Endothelial cell of umbilical vein (primary cell): ENCODE results near the gene ITIH3. TPM values are rescaled to one million over a fixed set of nuclear protein-coding genes. Genes with fewer than 3 reads are reported as not detected.

Source experiments
- BruUV-seq: library from RNA; stranded (reverse); fragments of 400-500 nt; replicated peaks from 2 replicates; lab custom pipeline; 2021; lab: Mats Ljungman, UMichigan
- CTCF ChIA-PET: fragments of 300-600, 350-600 bp; sonication (Branson Sonifier 250); formaldehyde crosslinking; loops from one replicate; lab custom pipeline; 2021; ENCODE audit warnings: antibody characterized with exemption, inconsistent platforms; lab: Charles Lee
- POLR2A ChIA-PET: fragments of 300-600, 350-600 bp; sonication (Branson Sonifier 250); formaldehyde crosslinking; loops from one replicate; lab custom pipeline; 2021; ENCODE audit warnings: antibody characterized with exemption, inconsistent platforms; lab: Charles Lee
- DNase-seq: peaks from one replicate; pipeline ENCODE4 v3.0.0-alpha.2; 2011; ENCODE audit warnings: low read depth, low spot score
- FAIRE-seq: peaks from 2 replicates; lab custom pipeline; 2011; peaks lifted over from hg19 to GRCh38; lab: Jason Lieb, UNC
- H2AFZ ChIP-seq: 2 replicates; pipeline ENCODE4 v1.6.0; 2012; ENCODE audit warnings: low read depth, low read length, control low read depth, inconsistent platforms
- H3K27ac ChIP-seq: 2 replicates; pipeline ENCODE4 v1.5.1; 2011; ENCODE audit warnings: low read depth, mild to moderate bottlenecking, control low read depth, low read length, moderate library complexity; ENCODE audit not compliant: insufficient read depth
- H3K27me3 ChIP-seq, 2 experiments: 2 replicates each; pipeline versions ENCODE4 v1.6.0 to v1.6.1; 2011; ENCODE audit warnings: low read length in 2 of 2, mixed read lengths in 1 of 2; ENCODE audit not compliant: control insufficient read depth in 2 of 2, insufficient read depth in 2 of 2
- H3K36me3 ChIP-seq, 2 experiments: 2 replicates in 1 of 2; 3 replicates in 1 of 2; pipeline ENCODE4 v1.5.1; 2011; ENCODE audit warnings: low read length in 2 of 2, mild to moderate bottlenecking in 1 of 2, moderate library complexity in 1 of 2; ENCODE audit not compliant: control insufficient read depth in 2 of 2, insufficient read depth in 2 of 2; ENCODE audit errors: extremely low read depth in 1 of 2
- H3K4me1 ChIP-seq: 3 replicates; pipeline ENCODE4 v1.5.1; 2011; ENCODE audit warnings: mild to moderate bottlenecking, low read length; ENCODE audit not compliant: control insufficient read depth, insufficient read depth; ENCODE audit errors: extremely low read depth
- H3K4me2 ChIP-seq: 2 replicates; pipeline ENCODE4 v1.6.1; 2011; ENCODE audit warnings: low read length, control low read depth, mixed read lengths; ENCODE audit not compliant: insufficient read depth
- H3K4me3 ChIP-seq, 3 experiments: fragments of 200-600 bp in 1 of 3; sonication (generic), shearing (Covaris generic) in 1 of 3; replicated peaks in 1 of 3; 2 replicates each; pipeline ENCODE4 v1.5.1; 2011 to 2016; ENCODE audit warnings: control low read depth in 3 of 3, low read length in 3 of 3, mild to moderate bottlenecking in 2 of 3, inconsistent platforms in 1 of 3, low read depth in 1 of 3, moderate library complexity in 1 of 3; ENCODE audit not compliant: insufficient read depth in 1 of 3
- H3K79me2 ChIP-seq: 2 replicates; pipeline ENCODE4 v1.6.0; 2012; ENCODE audit warnings: low read length, inconsistent platforms; ENCODE audit not compliant: control insufficient read depth, insufficient read depth
- H3K9ac ChIP-seq: replicated peaks from 2 replicates; pipeline ENCODE3; 2011; ENCODE audit warnings: low read length, control low read depth; ENCODE audit not compliant: insufficient read depth; ENCODE audit errors: extremely low read depth
- H3K9me1 ChIP-seq: replicated peaks from 3 replicates; pipeline ENCODE4 v1.6.0; 2011; ENCODE audit warnings: mild to moderate bottlenecking, low read length; ENCODE audit not compliant: control insufficient read depth, insufficient read depth; ENCODE audit errors: extremely low read depth
- H3K9me3 ChIP-seq: replicated peaks from 2 replicates; pipeline ENCODE4 v1.5.1; 2012; ENCODE audit warnings: low read length, inconsistent platforms; ENCODE audit not compliant: control insufficient read depth, insufficient read depth
- H4K20me1 ChIP-seq: replicated peaks from 2 replicates; pipeline ENCODE3; 2011; ENCODE audit warnings: mild to moderate bottlenecking, low read length; ENCODE audit not compliant: control insufficient read depth, insufficient read depth; ENCODE audit errors: extremely low read depth
- EZH2 ChIP-seq: IDR thresholded peaks from 2 replicates; pipeline ENCODE4 v1.6.1; 2012; ENCODE audit warnings: borderline replicate concordance, low read depth, mild to moderate bottlenecking, moderate library complexity, low read length, inconsistent platforms; ENCODE audit not compliant: severe bottlenecking
- FOS ChIP-seq: IDR thresholded peaks from 2 replicates; pipeline ENCODE4 v1.6.1; 2011; ENCODE audit warnings: mild to moderate bottlenecking, low read length, moderate library complexity, borderline replicate concordance; ENCODE audit not compliant: insufficient read depth
- GATA2 ChIP-seq: IDR thresholded peaks from 2 replicates; pipeline ENCODE4 v1.7.0; 2011; ENCODE audit warnings: low read depth, mild to moderate bottlenecking, moderate library complexity, mixed read lengths, low read length; ENCODE audit not compliant: insufficient read length, insufficient read depth
- MYC ChIP-seq: IDR thresholded peaks from one replicate; pipeline ENCODE4 v1.6.1; 2011; ENCODE audit warnings: mild to moderate bottlenecking, low read depth, low read length
- POLR2A ChIP-seq: IDR thresholded peaks from 2 replicates; pipeline ENCODE4 v1.6.1; 2012; ENCODE audit warnings: low read depth, mild to moderate bottlenecking, control low read depth, low read length
- POLR2AphosphoS5 ChIP-seq: IDR thresholded peaks from 2 replicates; pipeline ENCODE4 v1.6.1; 2012; ENCODE audit warnings: low read depth, mild to moderate bottlenecking, control low read depth, low read length, moderate library complexity; ENCODE audit not compliant: insufficient read depth
- dilution Hi-C: fragments of 300-500 bp; cut with MboI; formaldehyde crosslinking; loops from one replicate; pipeline ENCODE4 v1.15.0; 2019; ENCODE audit warnings: low sequenced_read_pairs; ENCODE audit not compliant: extremely low pct_ligation_motif_present
- intact Hi-C: fragments of 100-400 bp; cut with micrococcal nuclease; formaldehyde crosslinking; loops from one replicate; pipeline ENCODE4 v1.10.0; 2022
- polyA plus RNA-seq, 4 experiments: library from polyadenylated mRNA; depleted of rRNA in 3 of 4; stranded (reverse) in 3 of 4; unstranded in 1 of 4; fragments of >200 nt; gene quantifications; 2 replicates each; pipeline versions ENCODE4 v1.2.1 to v1.2.3, GENCODE V29; 2011 to 2012; ENCODE audit warnings: missing spikeins in 1 of 4
- total RNA-seq: library from RNA; stranded (reverse); gene quantifications from 2 replicates; pipeline ENCODE4 v1.2.3, GENCODE V29; 2021
- TF ChIP-seq, protein P1 (sequence below), 2 donors: IDR thresholded peaks; 1 replicate in 1 of 2; 2 replicates in 1 of 2; pipeline ENCODE4 v1.5.1; 2011; ENCODE audit warnings: low read length in 2 of 2, mild to moderate bottlenecking in 2 of 2, moderate library complexity in 2 of 2, control low read depth in 1 of 2, inconsistent platforms in 1 of 2, low read depth in 1 of 2; ENCODE audit not compliant: insufficient read depth in 1 of 2; ENCODE audit errors: extremely low read depth in 1 of 2

Gene ITIH3
- total and polyA plus RNA-seq, 2 donors (not counting 3 experiments of a cell fraction or from before 2014, with no cell fraction given): not detected

DNA sequence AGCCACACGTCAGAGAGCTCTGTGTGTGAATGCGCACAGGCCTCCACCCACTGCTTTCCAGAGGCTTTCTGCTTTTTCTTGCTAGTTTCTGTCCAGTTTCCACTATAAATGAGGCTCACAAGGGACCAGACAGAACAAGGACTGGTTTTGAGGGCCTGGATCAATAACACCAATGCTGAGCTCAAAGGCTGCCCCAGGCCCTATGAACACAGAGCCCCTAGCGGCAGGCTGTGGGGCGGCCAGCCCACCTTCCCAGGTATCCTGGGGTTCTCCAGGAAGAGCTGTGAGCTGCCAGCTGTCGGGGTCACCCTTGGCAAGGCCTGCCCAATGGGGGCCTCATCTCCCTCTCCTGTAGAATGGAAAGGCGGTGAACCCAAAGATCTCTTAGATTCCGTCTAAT, 2.2 kb upstream of the ITIH3 start:
- no peaks in the 10 kb centered on the region for H3K9me1 ChIP-seq
- no peak overlapping the region for H3K4me3 ChIP-seq
- no TSS peak for BruUV-seq
- CTCF ChIA-PET: interaction anchor here (0.9 to 2.3 kb wide), 6 partner anchors 9 to 143 kb away, joined by 3 to 5 read pairs (median 3); no protein-coding TSS in a partner anchor
- intact Hi-C loops: no loop called here
- H3K9me3 ChIP-seq: no peaks in the 10 kb centered on the region
- no peak overlapping the region for H3K4me2 ChIP-seq
- H3K36me3 ChIP-seq: no peaks in the 10 kb centered on the region
- FAIRE-seq (no peak), DNase-seq (no peak)
- no peak for TF ChIP-seq POLR2A
- TF ChIP-seq, protein P1, sequence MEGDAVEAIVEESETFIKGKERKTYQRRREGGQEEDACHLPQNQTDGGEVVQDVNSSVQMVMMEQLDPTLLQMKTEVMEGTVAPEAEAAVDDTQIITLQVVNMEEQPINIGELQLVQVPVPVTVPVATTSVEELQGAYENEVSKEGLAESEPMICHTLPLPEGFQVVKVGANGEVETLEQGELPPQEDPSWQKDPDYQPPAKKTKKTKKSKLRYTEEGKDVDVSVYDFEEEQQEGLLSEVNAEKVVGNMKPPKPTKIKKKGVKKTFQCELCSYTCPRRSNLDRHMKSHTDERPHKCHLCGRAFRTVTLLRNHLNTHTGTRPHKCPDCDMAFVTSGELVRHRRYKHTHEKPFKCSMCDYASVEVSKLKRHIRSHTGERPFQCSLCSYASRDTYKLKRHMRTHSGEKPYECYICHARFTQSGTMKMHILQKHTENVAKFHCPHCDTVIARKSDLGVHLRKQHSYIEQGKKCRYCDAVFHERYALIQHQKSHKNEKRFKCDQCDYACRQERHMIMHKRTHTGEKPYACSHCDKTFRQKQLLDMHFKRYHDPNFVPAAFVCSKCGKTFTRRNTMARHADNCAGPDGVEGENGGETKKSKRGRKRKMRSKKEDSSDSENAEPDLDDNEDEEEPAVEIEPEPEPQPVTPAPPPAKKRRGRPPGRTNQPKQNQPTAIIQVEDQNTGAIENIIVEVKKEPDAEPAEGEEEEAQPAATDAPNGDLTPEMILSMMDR (IDR thresholded peaks at IDR 0.05; ENCODE audit: extremely low read depth in 1 of 2, insufficient read depth in 1 of 2, low read depth in 1 of 2, low read length in 2 of 2): peak in 1 of 2 donors; percentile 16
- H3K27me3 ChIP-seq: no peaks in the 10 kb centered on the region
- no peaks in the 10 kb centered on the region for H4K20me1 ChIP-seq
- H2AFZ ChIP-seq: no peak overlapping the region
- no peaks in the 10 kb centered on the region for H3K4me1 ChIP-seq
- POLR2A ChIA-PET: no interaction called here
- no peaks in the 10 kb centered on the region for H3K79me2 ChIP-seq
- H3K27ac ChIP-seq: no peak overlapping the region
- H3K9ac ChIP-seq: no peak overlapping the region
- dilution Hi-C loops: no loop called here

DNA sequence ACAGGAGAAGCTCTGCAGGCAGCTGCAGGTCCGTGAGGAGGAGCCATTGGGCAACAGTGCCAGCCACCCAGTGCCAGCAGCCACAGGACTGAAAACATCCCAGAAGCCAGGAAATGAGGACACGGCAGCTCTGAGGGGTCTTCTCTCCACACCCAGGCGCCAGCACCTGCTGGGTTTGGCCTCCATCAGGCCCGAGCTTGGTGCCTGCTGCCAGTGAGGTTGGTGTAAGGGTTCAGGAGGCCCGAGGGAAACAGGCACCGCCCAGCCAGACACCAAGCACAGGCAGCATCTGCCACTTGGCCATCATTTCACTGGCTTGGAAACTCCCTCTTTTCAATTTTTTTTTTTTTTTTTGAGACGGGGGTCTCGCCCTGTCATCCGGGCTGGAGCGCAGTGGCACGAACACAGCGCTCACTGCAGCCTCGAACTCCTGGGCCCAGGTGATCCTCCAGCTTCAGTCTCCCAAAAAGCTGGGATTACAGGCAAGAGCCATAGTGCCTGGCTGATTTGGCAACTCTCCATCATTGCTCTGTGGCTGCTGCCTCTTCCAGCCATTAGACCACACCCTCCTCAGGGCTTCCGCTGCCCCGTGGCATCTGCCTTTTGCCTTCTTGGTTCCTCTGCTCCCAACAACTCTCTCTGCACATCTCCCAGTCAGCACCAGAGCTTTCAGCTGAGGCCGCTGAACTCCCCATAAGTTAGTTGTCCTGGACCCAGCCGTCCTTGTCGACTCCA, 1.5 kb upstream of the ITIH3 start:
- no peaks in the 10 kb centered on the region for H3K79me2 ChIP-seq
- no peak overlapping the region for H3K4me3 ChIP-seq
- no TSS peak for BruUV-seq
- ChIA-PET POLR2A (no interaction called here), CTCF (interaction anchor here (1.0 to 2.3 kb wide), 4 partner anchors 9 to 142 kb away, joined by 3 to 5 read pairs (median 3); no protein-coding TSS in a partner anchor)
- DNase-seq (no peak), FAIRE-seq (no peak)
- TF ChIP-seq MYC (no peak), POLR2A (no peak), GATA2 (no peak), EZH2 (no peak), FOS (no peak), POLR2AphosphoS5 (no peak)
- TF ChIP-seq, protein P1 (IDR thresholded peaks at IDR 0.05; ENCODE audit: extremely low read depth in 1 of 2, insufficient read depth in 1 of 2, low read depth in 1 of 2, low read length in 2 of 2): no peak
- H3K27ac ChIP-seq: no peak overlapping the region
- dilution Hi-C loops (no loop called here), intact Hi-C loops (no loop called here)
- no peaks in the 10 kb centered on the region for H4K20me1 ChIP-seq
- no peaks in the 10 kb centered on the region for H3K27me3 ChIP-seq
- no peak overlapping the region for H2AFZ ChIP-seq
- H3K4me2 ChIP-seq: no peak overlapping the region
- no peaks in the 10 kb centered on the region for H3K36me3 ChIP-seq
- H3K9me3 ChIP-seq: no peaks in the 10 kb centered on the region
- no peaks in the 10 kb centered on the region for H3K9me1 ChIP-seq
- no peak overlapping the region for H3K9ac ChIP-seq
- H3K4me1 ChIP-seq: no peaks in the 10 kb centered on the region
